ENCODE data around the gene ST6GALNAC5.

ST6GALNAC5 gene

GRCh38 chr1:76998582-76999223 lies 131.4 kb downstream of the ST6GALNAC5 start:
- no peak overlapping the region for H3K27ac Mint-ChIP-seq
- no peak overlapping the region for H3K4me3 Mint-ChIP-seq
- H3K4me1 Mint-ChIP-seq, result no peaks in the 10 kb centered on the region
- no peaks in the 10 kb centered on the region for H3K9me3 Mint-ChIP-seq
- peaks cover 1% of the 10 kb centered on the region for H3K27me3 Mint-ChIP-seq
- H3K36me3 Mint-ChIP-seq, result no peaks in the 10 kb centered on the region

DNA sequence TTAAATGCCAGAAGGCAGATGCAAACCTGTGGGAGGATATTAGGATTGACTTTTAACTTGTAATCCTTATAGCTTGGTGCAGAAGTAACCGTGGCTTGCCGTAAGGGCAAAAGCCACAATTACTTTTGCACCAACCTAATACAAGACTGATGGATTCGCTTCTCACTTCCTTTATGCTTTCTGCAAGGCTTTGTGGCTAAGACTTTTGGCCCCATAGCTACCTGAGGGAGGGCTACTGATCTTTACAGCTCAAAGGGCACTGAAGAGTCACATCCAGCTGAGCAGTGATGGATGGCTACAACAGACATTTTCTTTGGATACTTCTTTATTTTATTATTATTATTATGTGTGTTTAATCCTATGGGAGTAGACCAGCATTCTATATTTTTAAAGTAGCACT lies 140.4 kb downstream of the ST6GALNAC5 start:
- peaks cover 2% of the 10 kb centered on the region for H3K27me3 Mint-ChIP-seq
- H3K4me1 Mint-ChIP-seq, result no peaks in the 10 kb centered on the region
- peaks cover 2% of the 10 kb centered on the region for H3K36me3 Mint-ChIP-seq
- H3K27ac Mint-ChIP-seq, result no peak overlapping the region
- H3K9me3 Mint-ChIP-seq, result peaks cover 6% of the 10 kb centered on the region
- H3K4me3 Mint-ChIP-seq, result no peak overlapping the region

DNA sequence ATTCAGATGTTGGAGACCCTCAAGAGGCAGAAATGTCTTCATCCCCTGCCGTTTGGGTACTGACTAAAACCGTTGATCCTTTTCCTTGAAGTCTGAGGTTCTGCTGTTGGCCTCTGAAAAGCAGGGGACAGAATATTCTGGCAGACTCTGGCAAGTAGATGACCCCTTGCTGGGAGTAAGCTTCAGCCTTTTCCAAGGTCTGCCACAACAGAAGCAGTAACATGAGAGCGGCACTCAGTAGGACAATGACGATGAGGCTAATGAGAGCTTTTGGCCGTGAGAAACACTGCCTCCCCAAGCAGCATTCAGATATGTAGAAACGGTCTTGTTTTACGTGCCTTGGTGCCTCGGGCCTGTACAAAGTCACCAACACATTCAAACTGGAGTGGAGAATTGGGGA lies 143.7 kb downstream of the ST6GALNAC5 start:
- no peaks in the 10 kb centered on the region for H3K9me3 Mint-ChIP-seq
- H3K27me3 Mint-ChIP-seq, result peaks cover 1% of the 10 kb centered on the region
- H3K4me3 Mint-ChIP-seq, result no peak overlapping the region
- H3K36me3 Mint-ChIP-seq, result no peaks in the 10 kb centered on the region
- H3K27ac Mint-ChIP-seq, result no peak overlapping the region
- H3K4me1 Mint-ChIP-seq, result no peaks in the 10 kb centered on the region

- Mint-ChIP-seq H3K27me3 (peaks cover 1% of the 10 kb centered on the region), H3K36me3 (no peaks in the 10 kb centered on the region), H3K4me3 (no peak overlapping the region), H3K9me3 (no peaks in the 10 kb centered on the region), H3K4me1 (no peaks in the 10 kb centered on the region), H3K27ac (no peak overlapping the region)
Observed at GRCh38 chr1:77012066-77012465, 144.8 kb downstream of the ST6GALNAC5 start.

- Mint-ChIP-seq H3K27ac (no peak overlapping the region), H3K4me3 (no peak overlapping the region), H3K36me3 (no peaks in the 10 kb centered on the region), H3K27me3 (peaks cover 3% of the 10 kb centered on the region), H3K4me1 (no peaks in the 10 kb centered on the region), H3K9me3 (no peaks in the 10 kb centered on the region)
Observed at GRCh38 chr1:77014073-77014788, 147.0 kb downstream of the ST6GALNAC5 start.

GRCh38 chr1:77015748-77016341 lies 148.6 kb downstream of the ST6GALNAC5 start:
- no peak overlapping the region for H3K4me3 Mint-ChIP-seq
- H3K9me3 Mint-ChIP-seq, result no peaks in the 10 kb centered on the region
- peaks cover 3% of the 10 kb centered on the region for H3K27me3 Mint-ChIP-seq
- no peaks in the 10 kb centered on the region for H3K4me1 Mint-ChIP-seq
- H3K27ac Mint-ChIP-seq, result no peak overlapping the region
- no peaks in the 10 kb centered on the region for H3K36me3 Mint-ChIP-seq

DNA sequence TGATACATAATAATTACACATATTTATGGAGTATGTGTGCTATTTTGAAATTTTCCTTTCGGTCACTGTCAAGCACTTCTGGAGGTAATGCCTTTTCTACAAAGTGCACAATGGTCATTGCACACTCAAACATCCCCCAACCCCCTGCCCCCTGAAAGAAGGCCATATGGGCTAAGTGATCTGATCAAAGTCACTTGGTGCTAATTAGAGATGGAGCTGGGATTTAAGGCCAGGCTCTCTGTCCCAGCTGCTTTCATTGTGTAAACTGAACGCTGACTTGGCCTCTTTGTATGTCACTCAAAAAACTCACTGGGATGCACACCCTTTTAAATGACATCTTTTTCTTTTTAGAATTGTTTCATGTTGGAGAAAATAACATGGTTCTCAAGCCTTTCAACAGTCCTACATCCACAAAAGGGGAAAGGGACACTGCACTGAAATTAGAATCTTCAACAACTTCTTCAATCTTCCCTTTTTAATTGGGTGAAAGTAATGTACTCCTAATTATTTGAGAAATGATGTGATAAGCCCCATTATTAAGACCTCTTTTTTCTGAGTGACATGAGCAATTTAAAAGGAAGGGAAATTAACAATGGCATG lies 149.2 kb downstream of the ST6GALNAC5 start:
- H3K4me1 Mint-ChIP-seq, result no peaks in the 10 kb centered on the region
- no peak overlapping the region for H3K4me3 Mint-ChIP-seq
- H3K36me3 Mint-ChIP-seq, result no peaks in the 10 kb centered on the region
- H3K27me3 Mint-ChIP-seq, result peaks cover 3% of the 10 kb centered on the region
- H3K27ac Mint-ChIP-seq, result no peak overlapping the region
- H3K9me3 Mint-ChIP-seq, result no peaks in the 10 kb centered on the region

- no peaks in the 10 kb centered on the region for H3K9me3 Mint-ChIP-seq
- H3K36me3 Mint-ChIP-seq, result no peaks in the 10 kb centered on the region
- H3K4me1 Mint-ChIP-seq, result no peaks in the 10 kb centered on the region
Observed at GRCh38 chr1:77018311-77018710, 151.0 kb downstream of the ST6GALNAC5 start.

DNA sequence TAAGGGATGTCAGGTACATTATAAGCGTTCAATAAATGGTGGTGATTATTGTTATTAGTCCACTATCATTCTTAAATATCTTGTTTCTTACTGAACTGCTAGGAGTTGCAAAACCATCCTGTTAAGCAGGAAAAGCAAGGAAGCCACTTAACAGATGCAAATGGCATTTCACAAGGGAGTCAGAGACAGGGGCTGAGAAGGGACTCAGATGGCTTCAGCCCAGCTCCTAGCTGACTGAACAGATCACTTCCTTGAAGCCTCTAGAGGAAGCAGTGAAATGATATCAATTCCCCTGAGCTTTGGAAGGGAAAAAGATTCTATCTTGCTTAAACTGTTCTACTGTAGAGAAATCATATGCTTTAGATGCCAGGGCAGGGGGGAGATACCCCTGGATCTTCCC lies 151.5 kb downstream of the ST6GALNAC5 start:
- Mint-ChIP-seq H3K4me1 (no peaks in the 10 kb centered on the region), H3K4me3 (no peak overlapping the region), H3K36me3 (no peaks in the 10 kb centered on the region), H3K27me3 (peaks cover 3% of the 10 kb centered on the region), H3K27ac (no peak overlapping the region), H3K9me3 (no peaks in the 10 kb centered on the region)

More at GRCh38 chr1:77018311-77018710, 151.0 kb downstream of the ST6GALNAC5 start:
- no peak overlapping the region for H3K4me3 Mint-ChIP-seq
- H3K27ac Mint-ChIP-seq, result no peak overlapping the region
- peaks cover 3% of the 10 kb centered on the region for H3K27me3 Mint-ChIP-seq

DNA sequence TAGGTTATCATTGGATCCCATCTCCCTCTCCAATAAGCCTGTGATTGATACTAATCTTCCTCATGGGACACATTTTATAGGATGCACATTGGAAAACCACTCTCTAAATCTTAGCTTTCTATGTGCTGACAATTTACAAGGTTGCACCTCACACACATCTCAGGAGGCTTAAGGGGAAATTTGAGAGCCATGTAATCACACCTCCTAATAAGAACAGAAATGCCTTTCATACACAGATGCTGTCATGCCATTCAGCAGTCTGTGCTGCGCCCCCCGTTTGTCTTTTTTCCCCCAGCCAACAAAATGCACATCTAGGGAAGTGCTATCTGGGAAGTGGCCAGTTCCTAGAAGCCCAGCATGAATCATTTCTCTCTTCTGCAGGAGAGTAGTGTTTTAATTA lies 154.5 kb downstream of the ST6GALNAC5 start:
- H3K9me3 Mint-ChIP-seq, result no peaks in the 10 kb centered on the region
- no peak overlapping the region for H3K27ac Mint-ChIP-seq
- no peaks in the 10 kb centered on the region for H3K4me1 Mint-ChIP-seq
- peaks cover 1% of the 10 kb centered on the region for H3K27me3 Mint-ChIP-seq
- H3K36me3 Mint-ChIP-seq, result no peaks in the 10 kb centered on the region
- H3K4me3 Mint-ChIP-seq, result no peak overlapping the region

DNA sequence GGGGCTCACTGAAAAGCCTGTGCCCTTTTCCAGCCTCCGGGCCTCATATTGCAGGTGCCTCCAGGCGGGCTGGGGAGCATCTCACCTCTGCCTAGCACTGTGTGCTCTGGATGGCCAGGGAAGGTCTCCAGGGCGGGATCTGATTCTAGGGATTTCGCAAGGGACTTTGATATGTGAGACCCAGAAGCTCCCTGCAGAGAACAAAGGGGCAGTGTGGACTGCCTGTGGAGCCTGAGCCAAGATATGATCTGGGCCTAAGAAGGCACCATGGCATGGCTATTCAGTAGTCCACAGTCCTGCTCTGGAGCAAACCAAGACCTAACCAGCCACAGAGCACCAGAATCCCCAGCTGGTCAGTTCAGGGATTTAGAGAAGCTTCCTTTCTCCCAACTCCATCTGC lies 157.2 kb downstream of the ST6GALNAC5 start:
- Mint-ChIP-seq H3K27me3 (no peaks in the 10 kb centered on the region), H3K9me3 (no peaks in the 10 kb centered on the region), H3K4me3 (no peak overlapping the region), H3K27ac (no peak overlapping the region), H3K36me3 (no peaks in the 10 kb centered on the region), H3K4me1 (no peaks in the 10 kb centered on the region)

DNA sequence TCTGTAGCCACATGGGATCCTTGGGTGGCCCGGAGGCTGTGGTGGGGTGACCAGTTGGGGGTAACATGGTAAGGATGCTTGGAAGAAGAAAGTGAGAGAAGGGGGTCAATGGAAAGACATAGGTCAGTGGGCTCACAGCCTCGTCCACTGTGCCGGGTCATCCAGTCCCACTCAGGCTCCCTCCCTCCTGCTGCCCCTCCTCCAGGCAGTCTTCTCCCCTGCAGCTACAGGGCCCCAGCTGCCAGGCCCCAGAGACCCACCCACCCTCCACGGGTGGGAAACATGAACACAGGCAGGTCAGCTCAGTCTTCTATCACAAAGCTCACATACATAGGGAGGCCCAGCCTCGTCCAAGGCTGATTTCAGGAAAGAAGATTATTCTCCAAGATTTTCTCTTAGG lies 158.3 kb downstream of the ST6GALNAC5 start:
- no peaks in the 10 kb centered on the region for H3K36me3 Mint-ChIP-seq
- H3K4me1 Mint-ChIP-seq, result no peaks in the 10 kb centered on the region
- no peak overlapping the region for H3K4me3 Mint-ChIP-seq
- no peaks in the 10 kb centered on the region for H3K9me3 Mint-ChIP-seq
- H3K27me3 Mint-ChIP-seq, result peaks cover 2% of the 10 kb centered on the region
- no peak overlapping the region for H3K27ac Mint-ChIP-seq

- Mint-ChIP-seq H3K4me1 (no peaks in the 10 kb centered on the region), H3K27me3 (peaks cover 2% of the 10 kb centered on the region), H3K4me3 (no peak overlapping the region), H3K27ac (no peak overlapping the region), H3K9me3 (no peaks in the 10 kb centered on the region), H3K36me3 (no peaks in the 10 kb centered on the region)
Observed at GRCh38 chr1:77026135-77026534, 158.9 kb downstream of the ST6GALNAC5 start.

GRCh38 chr1:77026640-77027039 lies 159.4 kb downstream of the ST6GALNAC5 start:
- H3K27ac Mint-ChIP-seq, result no peak overlapping the region
- no peaks in the 10 kb centered on the region for H3K4me1 Mint-ChIP-seq
- no peaks in the 10 kb centered on the region for H3K36me3 Mint-ChIP-seq
- H3K9me3 Mint-ChIP-seq, result no peaks in the 10 kb centered on the region
- no peak overlapping the region for H3K4me3 Mint-ChIP-seq
- peaks cover 2% of the 10 kb centered on the region for H3K27me3 Mint-ChIP-seq

DNA sequence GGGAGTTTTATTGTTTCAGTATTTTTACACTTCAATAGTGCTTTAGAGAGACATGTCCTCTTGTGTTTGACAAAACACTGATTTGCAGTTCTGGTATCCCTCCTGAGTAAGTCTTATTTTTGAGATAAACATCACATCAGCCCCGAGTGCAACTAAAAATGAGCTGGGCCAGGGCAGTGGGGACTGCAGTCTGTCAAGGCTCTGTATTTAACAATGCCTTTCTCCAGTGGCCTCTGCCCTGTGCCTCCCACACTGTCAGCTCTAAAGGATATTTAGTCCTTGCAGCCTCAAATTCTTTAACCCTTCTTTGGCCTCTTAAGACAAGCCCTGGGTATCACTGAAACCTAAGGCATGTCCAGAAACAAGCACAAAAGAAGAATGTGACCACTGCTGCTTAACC lies 160.6 kb downstream of the ST6GALNAC5 start:
- Mint-ChIP-seq H3K36me3 (no peaks in the 10 kb centered on the region), H3K4me1 (no peaks in the 10 kb centered on the region), H3K27ac (no peak overlapping the region), H3K9me3 (no peaks in the 10 kb centered on the region), H3K4me3 (no peak overlapping the region), H3K27me3 (peaks cover 4% of the 10 kb centered on the region)
